Fibroblast of lung (primary cell): ENCODE data around the gene HSPA4. TPM values are rescaled to one million over a fixed set of nuclear protein-coding genes. Genes with fewer than 3 reads are reported as not detected.

Experiments
- DNase-seq, 2 donors: peaks; one replicate each; pipeline versions ENCODE4 v3.0.0 to v3.0.0-alpha.2; 2010; ENCODE audit warnings: low read depth in 2 of 2
- H2AFZ ChIP-seq: 2 replicates; pipeline ENCODE4 v1.5.1; 2012; ENCODE audit warnings: low read length, control low read depth, inconsistent platforms
- H3K27ac ChIP-seq: 2 replicates; pipeline ENCODE4 v1.5.1; 2011; ENCODE audit warnings: low read length, control low read depth; ENCODE audit not compliant: insufficient read depth
- H3K27me3 ChIP-seq: 2 replicates; pipeline ENCODE4 v1.5.1; 2011; ENCODE audit warnings: mild to moderate bottlenecking, low read length; ENCODE audit not compliant: control insufficient read depth, insufficient read depth
- H3K36me3 ChIP-seq: 2 replicates; pipeline ENCODE4 v1.5.1; 2011; ENCODE audit warnings: low read length; ENCODE audit not compliant: control insufficient read depth, insufficient read depth
- H3K4me1 ChIP-seq: 2 replicates; pipeline ENCODE4 v1.5.1; 2011; ENCODE audit warnings: low read length; ENCODE audit not compliant: control insufficient read depth, insufficient read depth; ENCODE audit errors: extremely low read depth
- H3K4me2 ChIP-seq: 2 replicates; pipeline ENCODE4 v1.5.1; 2011; ENCODE audit warnings: low read length, control low read depth; ENCODE audit not compliant: insufficient read depth; ENCODE audit errors: extremely low read depth
- H3K4me3 ChIP-seq, 4 experiments: fragments of 200-600 bp in 1 of 4; sonication (generic) in 1 of 4; replicated peaks in 1 of 4; 2 replicates each; pipeline ENCODE4 v1.5.1; 2011 to 2016; ENCODE audit warnings: low read length in 4 of 4, low read depth in 3 of 4, mild to moderate bottlenecking in 3 of 4, control low read depth in 2 of 4, inconsistent platforms in 1 of 4, mixed read lengths in 1 of 4; ENCODE audit not compliant: insufficient read depth in 1 of 4; ENCODE audit errors: control extremely low read depth in 1 of 4
- H3K79me2 ChIP-seq: 2 replicates; pipeline ENCODE4 v1.5.1; 2012; ENCODE audit warnings: mild to moderate bottlenecking, low read length, inconsistent platforms; ENCODE audit not compliant: control insufficient read depth, insufficient read depth
- H3K9ac ChIP-seq: 2 replicates; pipeline ENCODE4 v1.5.1; 2011; ENCODE audit warnings: mild to moderate bottlenecking, low read length, control low read depth; ENCODE audit not compliant: insufficient read depth
- H3K9me3 ChIP-seq: 2 replicates; pipeline ENCODE4 v1.5.1; 2012; ENCODE audit warnings: low read depth, low read length; ENCODE audit not compliant: control insufficient read depth, insufficient read depth
- H4K20me1 ChIP-seq: 2 replicates; pipeline ENCODE4 v1.5.1; 2011; ENCODE audit warnings: low read length; ENCODE audit not compliant: control insufficient read depth, insufficient read depth; ENCODE audit errors: extremely low read depth
- EZH2 ChIP-seq: IDR thresholded peaks from 2 replicates; pipeline ENCODE4 v1.5.1; 2012; ENCODE audit warnings: low read length, control low read depth, mild to moderate bottlenecking; ENCODE audit errors: missing control alignments
- polyA plus RNA-seq, 2 donors: library from polyadenylated mRNA; depleted of rRNA in 1 of 2; stranded (reverse) in 1 of 2; unstranded in 1 of 2; fragments of >200 nt; gene quantifications; 2 replicates each; pipeline ENCODE4 v1.2.1, GENCODE V29; 2011 to 2012; ENCODE audit warnings: missing spikeins in 1 of 2
- total RNA-seq: library from RNA; depleted of rRNA; stranded (reverse); fragments of >200 nt; gene quantifications from 2 replicates; pipeline ENCODE4 v1.2.1, GENCODE V29; 2014
- TF ChIP-seq, protein P1 (sequence below), 2 donors: IDR thresholded peaks in 1 of 2; conservative IDR thresholded peaks in 1 of 2; 1 replicate in 1 of 2; 2 replicates in 1 of 2; pipeline ENCODE4 v1.5.1; 2011 to 2012; ENCODE audit warnings: low read length in 2 of 2, control low read depth in 1 of 2, inconsistent platforms in 1 of 2, low read depth in 1 of 2, mild to moderate bottlenecking in 1 of 2

Gene HSPA4
- total and polyA plus RNA-seq, 2 donors (not counting 1 experiment from before 2014, with no cell fraction given) = 89.1 to 108 TPM

DNA sequence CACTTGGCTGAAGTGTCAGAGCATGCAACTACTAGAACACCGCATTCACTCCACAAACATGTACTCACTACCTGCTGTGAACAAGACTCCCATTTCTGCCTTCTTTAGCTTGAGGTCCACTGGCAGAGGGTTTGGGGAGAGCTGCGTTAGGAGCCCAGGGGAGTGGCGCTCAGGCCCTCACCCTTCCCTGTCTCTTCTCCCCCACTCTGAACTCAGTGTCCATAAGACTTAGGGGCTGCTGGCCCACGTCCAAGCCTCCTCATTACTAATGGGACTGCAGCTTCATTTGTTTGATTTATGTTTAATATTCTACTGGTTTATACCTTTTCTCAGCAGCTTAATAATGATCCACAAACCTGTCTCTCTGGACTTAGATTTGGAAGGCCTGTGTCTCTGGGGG, 70.9 kb downstream of the HSPA4 start:
- no peak for DNase-seq
- Histone ChIP-seq H3K9ac (no peak overlapping the region), H3K79me2 (no peaks in the 10 kb centered on the region), H3K27ac (no peak overlapping the region), H4K20me1 (no peaks in the 10 kb centered on the region), H3K27me3 (peaks cover 4% of the 10 kb centered on the region), H3K36me3 (no peaks in the 10 kb centered on the region), H3K4me2 (no peak overlapping the region), H3K4me1 (no peaks in the 10 kb centered on the region), H2AFZ (no peak overlapping the region), H3K9me3 (no peaks in the 10 kb centered on the region), H3K4me3 (no peak overlapping the region)
- TF ChIP-seq, protein P1, sequence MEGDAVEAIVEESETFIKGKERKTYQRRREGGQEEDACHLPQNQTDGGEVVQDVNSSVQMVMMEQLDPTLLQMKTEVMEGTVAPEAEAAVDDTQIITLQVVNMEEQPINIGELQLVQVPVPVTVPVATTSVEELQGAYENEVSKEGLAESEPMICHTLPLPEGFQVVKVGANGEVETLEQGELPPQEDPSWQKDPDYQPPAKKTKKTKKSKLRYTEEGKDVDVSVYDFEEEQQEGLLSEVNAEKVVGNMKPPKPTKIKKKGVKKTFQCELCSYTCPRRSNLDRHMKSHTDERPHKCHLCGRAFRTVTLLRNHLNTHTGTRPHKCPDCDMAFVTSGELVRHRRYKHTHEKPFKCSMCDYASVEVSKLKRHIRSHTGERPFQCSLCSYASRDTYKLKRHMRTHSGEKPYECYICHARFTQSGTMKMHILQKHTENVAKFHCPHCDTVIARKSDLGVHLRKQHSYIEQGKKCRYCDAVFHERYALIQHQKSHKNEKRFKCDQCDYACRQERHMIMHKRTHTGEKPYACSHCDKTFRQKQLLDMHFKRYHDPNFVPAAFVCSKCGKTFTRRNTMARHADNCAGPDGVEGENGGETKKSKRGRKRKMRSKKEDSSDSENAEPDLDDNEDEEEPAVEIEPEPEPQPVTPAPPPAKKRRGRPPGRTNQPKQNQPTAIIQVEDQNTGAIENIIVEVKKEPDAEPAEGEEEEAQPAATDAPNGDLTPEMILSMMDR (conservative IDR thresholded peaks at IDR 0.05 in 1 of 2, IDR thresholded peaks at IDR 0.05 in 1 of 2; ENCODE audit: low read depth in 1 of 2, low read length in 2 of 2) = no peak
- TF ChIP-seq EZH2 = no peak

DNA sequence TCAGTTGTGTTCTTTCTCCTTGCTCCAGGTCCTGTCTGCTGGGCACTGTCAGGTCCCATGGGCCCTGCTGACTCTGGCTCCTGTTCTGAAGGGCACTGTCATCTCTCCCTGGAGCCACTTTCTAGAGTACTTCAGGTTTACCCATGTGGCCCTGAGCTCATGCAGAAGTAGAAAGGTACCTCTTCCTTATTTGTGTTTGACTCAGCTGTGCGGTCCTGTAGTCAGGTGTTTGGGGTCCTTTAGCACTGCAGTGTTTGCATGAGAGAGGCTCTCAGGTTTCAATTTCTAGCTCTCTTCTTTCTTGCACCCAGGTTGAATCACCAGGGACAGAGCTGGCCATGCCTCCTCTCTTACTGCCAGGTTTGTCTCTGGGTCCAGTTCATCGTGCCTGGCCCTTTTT, 71.5 kb downstream of the HSPA4 start:
- Histone ChIP-seq H3K27me3 (peaks cover 4% of the 10 kb centered on the region), H4K20me1 (no peaks in the 10 kb centered on the region), H2AFZ (no peak overlapping the region), H3K79me2 (no peaks in the 10 kb centered on the region), H3K27ac (no peak overlapping the region), H3K9me3 (no peaks in the 10 kb centered on the region), H3K4me3 (no peak overlapping the region), H3K4me1 (no peaks in the 10 kb centered on the region), H3K4me2 (no peak overlapping the region), H3K9ac (no peak overlapping the region), H3K36me3 (no peaks in the 10 kb centered on the region)
- TF ChIP-seq, protein P1 (conservative IDR thresholded peaks at IDR 0.05 in 1 of 2, IDR thresholded peaks at IDR 0.05 in 1 of 2; ENCODE audit: low read depth in 1 of 2, low read length in 2 of 2) = no peak
- TF ChIP-seq EZH2 = no peak
- DNase-seq = no peak

DNA sequence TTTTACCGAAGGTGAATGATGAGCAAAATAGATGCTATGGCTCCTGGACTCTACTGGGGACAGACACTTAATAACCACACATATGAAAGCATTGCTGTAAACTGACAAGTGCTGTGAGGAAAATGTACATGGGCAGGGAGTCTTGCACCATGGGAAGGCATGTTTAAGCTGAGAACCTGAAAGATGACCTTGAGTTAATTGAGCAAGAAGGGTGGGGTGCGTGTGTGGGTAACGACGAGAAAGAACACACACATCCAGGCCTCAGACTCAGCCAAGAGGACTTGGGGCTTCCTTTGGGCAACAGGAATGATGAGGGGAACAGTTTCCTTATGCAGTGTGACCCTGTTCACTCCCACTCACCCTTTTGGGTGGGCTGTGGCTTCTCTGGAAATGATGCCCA, 73.1 kb downstream of the HSPA4 start:
- Histone ChIP-seq H3K36me3 (no peaks in the 10 kb centered on the region), H4K20me1 (no peaks in the 10 kb centered on the region), H3K9ac (no peak overlapping the region), H3K27me3 (peaks cover 4% of the 10 kb centered on the region), H3K79me2 (no peaks in the 10 kb centered on the region), H3K4me1 (no peaks in the 10 kb centered on the region), H3K4me2 (no peak overlapping the region), H3K27ac (no peak overlapping the region), H2AFZ (no peak overlapping the region), H3K9me3 (no peaks in the 10 kb centered on the region), H3K4me3 (no peak overlapping the region)
- DNase-seq = no peak
- no peak for TF ChIP-seq EZH2
- TF ChIP-seq, protein P1 (conservative IDR thresholded peaks at IDR 0.05 in 1 of 2, IDR thresholded peaks at IDR 0.05 in 1 of 2; ENCODE audit: low read depth in 1 of 2, low read length in 2 of 2) = no peak
